Measurements from ENCODE around the gene GNG4. TPM values are rescaled to one million over a fixed set of nuclear protein-coding genes. Genes with fewer than 3 reads are reported as not detected.

Gene GNG4
- total and polyA plus RNA-seq, 4 donors = 0.11 to 0.57 (median 0.21) TPM; not detected in 1

DNA sequence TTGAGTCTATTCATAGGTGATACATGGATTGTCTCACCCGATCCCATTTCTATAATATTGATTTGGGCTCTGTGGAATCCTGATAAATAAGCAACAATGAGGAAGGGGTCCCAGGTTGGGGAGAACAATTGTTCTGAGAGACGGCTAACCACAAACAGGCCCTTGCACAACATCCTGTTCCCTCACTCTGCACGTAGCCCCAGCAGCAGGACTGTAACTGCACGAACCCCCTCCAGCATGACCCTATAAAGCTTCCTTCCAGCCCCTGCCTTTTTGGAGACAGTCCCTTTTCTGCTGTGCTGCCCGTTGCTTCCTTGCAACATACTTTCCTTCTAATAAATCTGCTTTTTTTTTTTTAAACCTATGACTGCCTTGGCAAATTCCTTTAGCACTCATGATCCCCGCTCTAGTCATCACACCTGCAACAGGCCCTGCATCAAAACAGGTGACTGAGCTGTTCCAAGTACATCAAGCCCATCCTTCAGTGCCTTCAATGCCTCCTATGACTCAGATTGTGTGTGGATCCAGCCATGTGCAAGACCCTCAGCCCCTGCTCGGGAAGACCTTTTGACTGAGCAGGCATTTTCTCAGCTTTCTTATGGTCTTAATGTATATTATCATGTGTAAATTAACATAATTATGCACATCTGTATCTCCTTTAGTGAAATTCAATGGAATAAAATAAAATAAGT is 81.6 kb downstream of the GNG4 start:
- Histone ChIP-seq H3K9me3 (ENCODE audit: control insufficient read depth in 4 of 4, insufficient read depth in 3 of 4, low read length in 3 of 4) (peaks cover 0 to 3% (median under 1%) of the 10 kb centered on the region in 4 donors), H3K27ac (ENCODE audit: low read depth in 1 of 2, low read length in 1 of 2) (no peak overlapping the region), H3K36me3 (ENCODE audit: control insufficient read depth in 4 of 4, insufficient read depth in 4 of 4, low read length in 4 of 4) (no peaks in the 10 kb centered on the region), H3K27me3 (ENCODE audit: control insufficient read depth in 3 of 3, insufficient read depth in 3 of 3, low read length in 2 of 3) (no peaks in the 10 kb centered on the region), H3K9ac (ENCODE audit: insufficient read depth in 1 of 2, low read length in 2 of 2) (no peak overlapping the region), H3K4me1 (ENCODE audit: control insufficient read depth in 5 of 5, insufficient read depth in 5 of 5, low read length in 5 of 5) (no peaks in the 10 kb centered on the region), H3K4me3 (no peak overlapping the region)
- WGBS, 2 donors = 21 to 54% methylated on average over 7 of the region's 7 CpGs
- DNase-seq (peak in 2 of 3 donors; percentile 5 to 9), ATAC-seq (ENCODE audit: insufficient read depth, low FRiP score) (no peak)
- TF ChIP-seq CTCF (IDR thresholded peaks at IDR 0.05; ENCODE audit: control extremely low read depth, extremely low read depth) = no peak

DNA sequence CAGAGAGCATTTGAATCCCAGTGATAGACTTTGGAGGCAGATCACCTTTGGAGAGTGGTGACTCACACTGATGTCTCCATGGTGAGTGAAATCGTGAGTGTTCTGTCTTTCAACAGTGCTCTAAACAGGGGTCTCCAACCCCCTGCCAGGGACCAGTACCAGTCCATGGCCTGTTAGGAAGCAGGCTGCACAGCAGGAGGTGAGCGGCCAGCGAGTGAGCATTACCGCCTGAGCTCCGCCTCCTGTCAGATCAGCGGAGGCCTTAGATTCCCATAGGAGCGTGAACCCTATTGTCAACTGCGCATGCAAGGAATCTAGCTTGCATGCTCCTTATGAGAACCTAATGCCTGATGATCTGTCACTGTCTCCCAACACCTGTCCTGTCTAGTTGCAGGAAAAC is 83.5 kb downstream of the GNG4 start:
- peaks cover 0 to 3% (median under 1%) of the 10 kb centered on the region in 4 donors for H3K9me3 ChIP-seq (ENCODE audit: control insufficient read depth in 4 of 4, insufficient read depth in 3 of 4, low read length in 3 of 4)
- no peak for ATAC-seq (ENCODE audit: insufficient read depth, low FRiP score)
- H3K27me3 ChIP-seq (ENCODE audit: control insufficient read depth in 3 of 3, insufficient read depth in 3 of 3, low read length in 2 of 3) = no peaks in the 10 kb centered on the region
- TF ChIP-seq CTCF (IDR thresholded peaks at IDR 0.05; ENCODE audit: control extremely low read depth, extremely low read depth) = no peak
- no peak for DNase-seq
- H3K4me1 ChIP-seq (ENCODE audit: control insufficient read depth in 5 of 5, insufficient read depth in 5 of 5, low read length in 5 of 5) = no peaks in the 10 kb centered on the region
- no peaks in the 10 kb centered on the region for H3K36me3 ChIP-seq (ENCODE audit: control insufficient read depth in 4 of 4, insufficient read depth in 4 of 4, low read length in 4 of 4)
- H3K4me3 ChIP-seq = no peak overlapping the region
- no peak overlapping the region for H3K9ac ChIP-seq (ENCODE audit: insufficient read depth in 1 of 2, low read length in 2 of 2)
- WGBS, 2 donors = 84 to 92% methylated on average over 8 of the region's 8 CpGs
- no peak overlapping the region for H3K27ac ChIP-seq (ENCODE audit: low read depth in 1 of 2, low read length in 1 of 2)

- Histone ChIP-seq H3K4me3 (no peak overlapping the region), H3K27me3 (ENCODE audit: control insufficient read depth in 3 of 3, insufficient read depth in 3 of 3, low read length in 2 of 3) (no peaks in the 10 kb centered on the region), H3K9me3 (ENCODE audit: control insufficient read depth in 4 of 4, insufficient read depth in 3 of 4, low read length in 3 of 4) (peaks cover 0 to 3% (median under 1%) of the 10 kb centered on the region in 4 donors), H3K4me1 (ENCODE audit: control insufficient read depth in 5 of 5, insufficient read depth in 5 of 5, low read length in 5 of 5) (no peaks in the 10 kb centered on the region), H3K36me3 (ENCODE audit: control insufficient read depth in 4 of 4, insufficient read depth in 4 of 4, low read length in 4 of 4) (no peaks in the 10 kb centered on the region), H3K27ac (ENCODE audit: low read depth in 1 of 2, low read length in 1 of 2) (no peak overlapping the region), H3K9ac (ENCODE audit: insufficient read depth in 1 of 2, low read length in 2 of 2) (no peak overlapping the region)
- DNase-seq = no peak
- TF ChIP-seq CTCF (IDR thresholded peaks at IDR 0.05; ENCODE audit: control extremely low read depth, extremely low read depth) = no peak
- ATAC-seq (ENCODE audit: insufficient read depth, low FRiP score) = no peak
- WGBS, 2 donors = 63 to 72% methylated on average over 1 of the region's 1 CpG
These were observed 86.0 kb downstream of the GNG4 start for GRCh38 chr1:235563513-235564061.

All from lung (tissue), 12 donors.